Gastrocnemius medialis (tissue), 4 donors: ENCODE measurements around the gene WDR20. TPM values are rescaled to one million over a fixed set of nuclear protein-coding genes. Genes with fewer than 3 reads are reported as not detected.

ENCODE experiments used
- ATAC-seq, 2 donors: fragments of 150-250 bp; one replicate each; pipeline ENCODE4 v1.9.1; 2016
- DNase-seq, 2 donors: peaks; one replicate each; pipeline ENCODE4 v3.0.0-alpha.2; 2019
- H3K27ac ChIP-seq, 4 donors: fragments of 200-600 bp; sonication (generic); 1 replicate in 1 of 4; 2 replicates in 3 of 4; pipeline ENCODE4 v1.5.1; 2016 to 2018; ENCODE audit warnings: mild to moderate bottlenecking in 2 of 4, moderate library complexity in 1 of 4
- H3K27me3 ChIP-seq, 3 donors: fragments of 200-600 bp; sonication (generic) in 2 of 3; 1 replicate in 1 of 3; 2 replicates in 2 of 3; pipeline versions ENCODE4 v1.5.1 to v1.6.0; 2016 to 2019; ENCODE audit warnings: mild to moderate bottlenecking in 1 of 3, moderate library complexity in 1 of 3
- H3K36me3 ChIP-seq, 2 donors: fragments of 200-600 bp; sonication (generic) in 1 of 2; one replicate each; pipeline ENCODE4 v1.5.1; 2017 to 2018
- H3K4me1 ChIP-seq, 2 donors: fragments of 200-600 bp; sonication (generic) in 1 of 2; one replicate each; pipeline ENCODE4 v1.5.1; 2016 to 2017; ENCODE audit warnings: mild to moderate bottlenecking in 2 of 2
- H3K4me3 ChIP-seq, 4 donors: fragments of 200-600 bp; sonication (generic) in 3 of 4; 1 replicate in 1 of 4; 2 replicates in 3 of 4; pipeline ENCODE4 v1.5.1; 2016 to 2019; ENCODE audit warnings: mild to moderate bottlenecking in 2 of 4
- H3K9me3 ChIP-seq, 3 donors: fragments of 200-600 bp; sonication (generic) in 2 of 3; 1 replicate in 1 of 3; 2 replicates in 2 of 3; pipeline ENCODE4 v1.5.1; 2016 to 2019
- POLR2A ChIP-seq, 2 donors: fragments of 450-650 bp; IDR thresholded peaks; one replicate each; pipeline ENCODE4 v1.6.1; 2017; ENCODE audit warnings: antibody characterized with exemption in 2 of 2, mild to moderate bottlenecking in 2 of 2, moderate library complexity in 2 of 2
- in situ Hi-C, 4 donors: fragments of 200-750 bp; cut with MboI; loops; one replicate each; pipeline versions ENCODE4 v1.15.0 to v1.8.0; 2017; ENCODE audit warnings: low sequenced_read_pairs in 4 of 4
- intact Hi-C: fragments of 100-400 bp; cut with DNase I; formaldehyde crosslinking; loops from one replicate; pipeline ENCODE4 v1.15.1; 2023; ENCODE audit warnings: low total_unique reads
- total RNA-seq, 4 donors: library from RNA; depleted of rRNA; stranded (reverse); fragments of >200 nt; gene quantifications; one replicate each; pipeline versions ENCODE4 v1.1.0 to v1.2.3, GENCODE V29; 2016
- TF ChIP-seq, protein P1 (sequence below), 5 experiments: fragments of 450-650 bp in 3 of 5; fragments of 200-600 bp in 2 of 5; sonication (generic) in 2 of 5; IDR thresholded peaks in 4 of 5; conservative IDR thresholded peaks in 1 of 5; 1 replicate in 4 of 5; 2 replicates in 1 of 5; pipeline ENCODE4 v1.5.1; 2016 to 2019; ENCODE audit warnings: antibody characterized with exemption in 5 of 5, mild to moderate bottlenecking in 3 of 5, moderate library complexity in 3 of 5

WDR20 gene
- total RNA-seq, 4 donors from 2014 or later, result 18.1 to 49.7 (median 21.0) TPM

DNA sequence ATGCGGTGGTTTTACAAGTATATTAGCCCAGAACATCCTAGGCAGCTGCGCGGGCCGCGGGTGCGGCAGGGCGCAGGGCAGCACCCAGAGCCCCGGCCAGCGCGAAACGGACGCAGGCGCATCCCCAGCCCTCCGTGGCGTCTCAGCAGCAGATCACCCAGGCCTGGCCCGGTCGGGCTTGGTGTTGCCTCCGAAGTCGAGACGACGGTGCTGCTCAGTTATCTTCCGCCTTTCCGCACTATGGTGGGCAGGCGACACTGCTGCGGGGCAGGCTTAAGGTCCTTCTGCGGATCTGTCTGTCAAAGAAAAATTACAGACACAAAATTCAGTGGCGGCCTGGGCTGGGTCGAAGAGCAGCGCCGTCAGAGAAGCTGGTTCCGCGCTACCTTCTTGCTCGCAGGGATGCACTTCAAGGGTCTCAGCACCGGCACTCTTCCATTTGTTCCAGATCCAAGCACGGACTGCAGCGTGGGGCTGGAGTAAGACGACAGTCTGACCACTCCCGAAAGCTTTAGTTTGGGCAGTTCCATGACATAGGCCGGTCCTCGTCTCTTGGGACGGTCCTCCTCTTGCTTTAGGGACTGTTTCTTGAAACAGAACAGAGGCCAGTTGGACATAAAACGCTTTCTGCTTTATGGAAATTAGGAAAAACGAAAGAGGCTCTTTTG, 89.5 kb downstream of the WDR20 start:
- ATAC-seq (no peak), DNase-seq (no peak)
- H3K9me3 ChIP-seq, result no peaks in the 10 kb centered on the region
- H3K36me3 ChIP-seq, result no peaks in the 10 kb centered on the region
- in situ Hi-C loops (no loop called here), intact Hi-C loops (no loop called here)
- H3K4me1 ChIP-seq, result no peaks in the 10 kb centered on the region
- no peak overlapping the region for H3K4me3 ChIP-seq
- TF ChIP-seq, protein P1, sequence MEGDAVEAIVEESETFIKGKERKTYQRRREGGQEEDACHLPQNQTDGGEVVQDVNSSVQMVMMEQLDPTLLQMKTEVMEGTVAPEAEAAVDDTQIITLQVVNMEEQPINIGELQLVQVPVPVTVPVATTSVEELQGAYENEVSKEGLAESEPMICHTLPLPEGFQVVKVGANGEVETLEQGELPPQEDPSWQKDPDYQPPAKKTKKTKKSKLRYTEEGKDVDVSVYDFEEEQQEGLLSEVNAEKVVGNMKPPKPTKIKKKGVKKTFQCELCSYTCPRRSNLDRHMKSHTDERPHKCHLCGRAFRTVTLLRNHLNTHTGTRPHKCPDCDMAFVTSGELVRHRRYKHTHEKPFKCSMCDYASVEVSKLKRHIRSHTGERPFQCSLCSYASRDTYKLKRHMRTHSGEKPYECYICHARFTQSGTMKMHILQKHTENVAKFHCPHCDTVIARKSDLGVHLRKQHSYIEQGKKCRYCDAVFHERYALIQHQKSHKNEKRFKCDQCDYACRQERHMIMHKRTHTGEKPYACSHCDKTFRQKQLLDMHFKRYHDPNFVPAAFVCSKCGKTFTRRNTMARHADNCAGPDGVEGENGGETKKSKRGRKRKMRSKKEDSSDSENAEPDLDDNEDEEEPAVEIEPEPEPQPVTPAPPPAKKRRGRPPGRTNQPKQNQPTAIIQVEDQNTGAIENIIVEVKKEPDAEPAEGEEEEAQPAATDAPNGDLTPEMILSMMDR (IDR thresholded peaks at IDR 0.05 in 4 of 5, conservative IDR thresholded peaks at IDR 0.05 in 1 of 5), result no peak
- TF ChIP-seq POLR2A (IDR thresholded peaks at IDR 0.05), result no peak
- H3K27ac ChIP-seq, result no peak overlapping the region
- no peaks in the 10 kb centered on the region for H3K27me3 ChIP-seq

DNA sequence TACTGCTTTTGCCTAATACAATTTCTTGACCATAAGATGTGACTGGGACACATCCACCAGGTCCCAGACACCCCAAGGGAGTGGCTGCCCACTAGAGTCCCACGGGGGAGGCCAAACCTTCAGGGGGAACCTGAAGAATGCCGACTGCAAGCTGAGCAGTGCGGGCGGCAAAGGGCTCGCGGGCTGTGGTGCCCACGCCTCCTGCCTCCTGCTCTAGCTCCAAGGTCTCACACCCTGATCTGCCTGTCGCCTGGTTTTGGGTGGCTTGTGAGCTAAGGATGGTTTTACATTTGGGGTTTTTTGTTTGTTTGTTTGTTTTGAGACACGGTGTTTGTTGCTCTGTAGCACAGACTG, 90.0 kb downstream of the WDR20 start:
- TF ChIP-seq POLR2A (IDR thresholded peaks at IDR 0.05), result no peak
- TF ChIP-seq, protein P1 (IDR thresholded peaks at IDR 0.05 in 4 of 5, conservative IDR thresholded peaks at IDR 0.05 in 1 of 5), result no peak
- Histone ChIP-seq H3K36me3 (no peaks in the 10 kb centered on the region), H3K4me1 (no peaks in the 10 kb centered on the region), H3K27ac (no peak overlapping the region), H3K4me3 (no peak overlapping the region), H3K9me3 (no peaks in the 10 kb centered on the region), H3K27me3 (no peaks in the 10 kb centered on the region)
- no peak for DNase-seq
- intact Hi-C loops, result no loop called here
- in situ Hi-C loops, result loop anchor here in 2 of 4 donors (10.0 kb wide), 1 partner anchor 85 kb away; the partner anchor contains the start of gene ZNF839 (in 2 of the 2)
- no peak for ATAC-seq

DNA sequence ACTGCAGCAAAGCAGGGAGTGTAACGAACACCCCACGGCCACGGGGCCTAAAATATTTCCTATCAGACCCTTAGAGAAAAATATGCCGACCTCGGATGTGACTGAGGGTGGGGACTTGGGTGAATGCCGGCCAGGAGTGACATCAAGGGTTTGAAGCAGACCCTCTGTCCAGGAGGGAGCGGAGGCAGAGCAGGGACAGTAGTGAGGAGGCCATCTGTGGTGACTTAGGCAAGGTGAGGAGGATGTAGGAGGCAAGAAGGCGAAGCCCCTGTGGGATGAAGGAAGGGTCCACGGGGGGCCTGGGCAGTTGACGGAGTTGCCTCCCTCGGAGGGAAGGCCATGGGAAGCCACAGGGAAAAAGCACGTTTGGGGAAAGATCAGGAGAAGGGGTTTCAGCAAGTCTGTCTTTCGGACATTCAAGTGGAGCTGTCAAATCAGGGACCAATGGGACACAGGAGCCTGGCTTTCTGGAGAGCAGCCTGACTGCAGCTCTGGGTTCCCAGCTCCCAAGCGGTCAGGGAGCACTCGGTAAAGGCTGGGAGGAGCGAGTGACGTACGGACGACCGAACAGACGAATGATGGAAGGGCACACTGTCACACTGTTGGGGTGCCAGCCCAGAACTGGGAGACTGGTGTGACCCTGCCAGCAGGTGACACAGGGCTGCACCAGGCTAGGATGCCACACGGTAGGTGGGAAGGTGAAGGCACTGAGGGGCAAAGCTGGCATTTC, 90.9 kb downstream of the WDR20 start:
- no peaks in the 10 kb centered on the region for H3K36me3 ChIP-seq

DNA sequence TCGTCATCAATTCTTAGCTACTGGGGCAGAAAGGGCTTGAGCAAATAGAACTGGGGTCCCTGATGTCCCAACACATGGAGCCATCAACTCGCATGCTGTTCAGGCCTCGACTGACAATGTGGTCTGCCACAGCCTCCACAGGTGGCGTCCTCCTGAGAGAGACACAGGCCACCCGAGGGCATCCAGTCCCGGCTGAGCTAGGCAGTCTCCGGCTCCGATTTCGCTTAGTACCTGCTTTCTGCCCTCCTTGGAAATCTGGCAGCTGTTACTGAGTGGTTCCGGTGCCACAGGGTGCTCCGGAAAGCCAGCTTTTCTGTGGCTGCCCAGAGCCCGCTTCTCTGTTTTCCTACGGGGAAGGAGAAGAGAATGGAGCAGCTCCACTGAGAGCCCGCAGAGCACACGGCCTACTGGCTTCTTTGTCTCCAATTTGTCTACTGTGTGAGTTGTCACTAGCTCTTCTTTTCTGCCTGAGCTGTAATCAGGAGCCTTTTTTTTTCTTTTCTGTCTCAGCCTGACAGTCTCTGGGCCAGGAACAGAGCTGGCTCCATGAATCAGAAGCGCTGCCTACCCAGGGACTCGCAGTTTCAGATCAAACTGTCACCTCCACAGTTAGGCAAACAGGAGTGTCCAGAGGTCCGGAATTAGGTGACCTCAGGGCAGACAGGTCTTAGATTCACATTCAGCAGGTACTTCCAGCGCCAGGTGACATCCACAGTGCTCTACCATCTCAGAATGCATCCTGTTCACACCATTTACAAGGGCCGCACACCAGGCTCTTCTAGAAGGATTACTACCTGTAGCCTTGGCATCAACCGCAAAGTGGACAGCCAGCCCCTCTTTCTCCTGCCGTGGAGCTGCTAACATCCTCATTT, 92.0 kb downstream of the WDR20 start:
- DNase-seq (no peak), ATAC-seq (no peak)
- intact Hi-C loops (no loop called here), in situ Hi-C loops (loop anchor here in 2 of 4 donors (10.0 kb wide), 1 partner anchor 83 kb away; the partner anchor contains the start of gene ZNF839 (in 2 of the 2))
- Histone ChIP-seq H3K36me3 (no peaks in the 10 kb centered on the region), H3K9me3 (no peaks in the 10 kb centered on the region), H3K27me3 (no peaks in the 10 kb centered on the region), H3K4me1 (no peaks in the 10 kb centered on the region), H3K4me3 (no peak overlapping the region), H3K27ac (no peak overlapping the region)
- TF ChIP-seq, protein P1 (IDR thresholded peaks at IDR 0.05 in 4 of 5, conservative IDR thresholded peaks at IDR 0.05 in 1 of 5), result no peak
- TF ChIP-seq POLR2A (IDR thresholded peaks at IDR 0.05), result no peak

More for the DNA sequence above, 90.9 kb downstream of the WDR20 start:
- no peak overlapping the region for H3K4me3 ChIP-seq
- TF ChIP-seq POLR2A (IDR thresholded peaks at IDR 0.05), result no peak
- TF ChIP-seq, protein P1 (IDR thresholded peaks at IDR 0.05 in 4 of 5, conservative IDR thresholded peaks at IDR 0.05 in 1 of 5), result no peak
- H3K9me3 ChIP-seq, result no peaks in the 10 kb centered on the region
- no peak for DNase-seq
- no peaks in the 10 kb centered on the region for H3K27me3 ChIP-seq
- ATAC-seq, result no peak
- intact Hi-C loops (no loop called here), in situ Hi-C loops (loop anchor here in 2 of 4 donors (10.0 kb wide), 1 partner anchor 84 kb away; the partner anchor contains the start of gene ZNF839 (in 2 of the 2))
- H3K4me1 ChIP-seq, result no peaks in the 10 kb centered on the region
- no peak overlapping the region for H3K27ac ChIP-seq
